Right atrium auricular region (tissue), 2 donors: ENCODE data around the gene MYBPC2. TPM values are rescaled to one million over a fixed set of nuclear protein-coding genes. Genes with fewer than 3 reads are reported as not detected.
A peak's percentile ranks its signal among the peaks of the same experiment; 100 is the strongest.
"Not testable (repeated sequence)": the region's sequence is repeated elsewhere in the genome, so short reads cannot be mapped to it uniquely, and the experiment has no call there.

Experiments used
- DNase-seq: peaks from one replicate; pipeline ENCODE4 v3.0.0-alpha.2; 2019; ENCODE audit warnings: low spot score
- H3K27ac ChIP-seq, 2 donors: fragments of 200-600 bp; sonication (generic); 1 replicate in 1 of 2; 2 replicates in 1 of 2; pipeline ENCODE4 v1.5.1; 2016 to 2019
- H3K27me3 ChIP-seq, 2 donors: fragments of 200-600 bp; sonication (generic); one replicate each; pipeline versions ENCODE4 v1.5.1 to v1.6.0; 2017 to 2019
- H3K36me3 ChIP-seq: fragments of 200-600 bp; sonication (generic); one replicate; pipeline ENCODE4 v1.5.1; 2016
- H3K4me1 ChIP-seq, 2 donors: fragments of 200-600 bp; sonication (generic); one replicate each; pipeline versions ENCODE4 v1.5.1 to v1.6.0; 2017 to 2019
- H3K4me3 ChIP-seq, 2 donors: fragments of 200-600 bp; sonication (generic); 1 replicate in 1 of 2; 2 replicates in 1 of 2; pipeline ENCODE4 v1.5.1; 2017 to 2019; ENCODE audit warnings: mild to moderate bottlenecking in 1 of 2, moderate library complexity in 1 of 2
- H3K9me3 ChIP-seq, 2 donors: fragments of 200-600 bp; sonication (generic); one replicate each; pipeline ENCODE4 v1.5.1; 2019
- total RNA-seq, 2 donors: library from RNA; depleted of rRNA; stranded (reverse); fragments of >200 nt; gene quantifications; one replicate each; pipeline ENCODE4 v1.1.0, GENCODE V29; 2016
- TF ChIP-seq, protein P1 (sequence below), 2 donors: fragments of 200-600 bp; sonication (generic); IDR thresholded peaks; one replicate each; pipeline ENCODE4 v1.5.1; 2019; ENCODE audit warnings: antibody characterized with exemption in 2 of 2

The MYBPC2 gene
- total RNA-seq, 2 donors from 2014 or later, result not detected

DNA sequence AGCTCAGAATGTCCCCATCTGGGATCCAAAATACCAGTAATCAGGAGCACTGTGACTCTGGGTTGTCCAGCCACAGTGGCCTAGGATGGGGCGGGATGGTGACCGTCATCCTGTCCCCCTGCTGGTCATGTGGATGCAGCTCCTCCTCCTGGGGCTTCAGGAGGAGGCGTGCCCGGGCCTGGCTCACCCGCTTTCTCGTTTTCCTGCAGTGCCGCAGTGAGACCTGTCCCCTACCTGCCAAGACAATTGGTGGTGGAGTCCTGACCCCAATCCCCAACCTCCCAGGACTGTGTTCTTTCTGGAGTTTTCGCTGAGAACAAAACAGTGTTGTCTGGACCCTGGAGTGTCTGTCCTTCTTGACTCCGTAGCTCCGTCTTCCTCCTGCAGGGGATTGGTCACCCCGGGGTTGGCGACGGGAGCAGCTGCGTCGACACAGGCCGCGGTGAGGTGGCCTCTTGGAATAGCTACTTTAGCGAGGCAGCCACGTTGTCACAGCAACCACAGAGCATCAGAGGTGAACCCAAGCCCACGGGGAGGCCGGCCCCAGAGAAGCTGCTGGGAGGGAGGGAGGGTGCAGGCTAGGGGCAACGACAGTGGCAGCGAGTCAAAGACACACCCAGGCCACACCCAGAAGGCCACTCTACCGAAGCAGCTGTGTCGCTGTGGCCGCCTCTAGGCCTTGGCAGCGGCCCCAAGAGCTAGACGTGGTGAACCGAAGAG lies 33.5 kb downstream of the MYBPC2 start:
- Histone ChIP-seq H3K36me3 (no peaks in the 10 kb centered on the region), H3K27ac (no peak overlapping the region), H3K27me3 (no peaks in the 10 kb centered on the region), H3K9me3 (no peaks in the 10 kb centered on the region), H3K4me3 (no peak overlapping the region), H3K4me1 (no peaks in the 10 kb centered on the region)
- TF ChIP-seq, protein P1, sequence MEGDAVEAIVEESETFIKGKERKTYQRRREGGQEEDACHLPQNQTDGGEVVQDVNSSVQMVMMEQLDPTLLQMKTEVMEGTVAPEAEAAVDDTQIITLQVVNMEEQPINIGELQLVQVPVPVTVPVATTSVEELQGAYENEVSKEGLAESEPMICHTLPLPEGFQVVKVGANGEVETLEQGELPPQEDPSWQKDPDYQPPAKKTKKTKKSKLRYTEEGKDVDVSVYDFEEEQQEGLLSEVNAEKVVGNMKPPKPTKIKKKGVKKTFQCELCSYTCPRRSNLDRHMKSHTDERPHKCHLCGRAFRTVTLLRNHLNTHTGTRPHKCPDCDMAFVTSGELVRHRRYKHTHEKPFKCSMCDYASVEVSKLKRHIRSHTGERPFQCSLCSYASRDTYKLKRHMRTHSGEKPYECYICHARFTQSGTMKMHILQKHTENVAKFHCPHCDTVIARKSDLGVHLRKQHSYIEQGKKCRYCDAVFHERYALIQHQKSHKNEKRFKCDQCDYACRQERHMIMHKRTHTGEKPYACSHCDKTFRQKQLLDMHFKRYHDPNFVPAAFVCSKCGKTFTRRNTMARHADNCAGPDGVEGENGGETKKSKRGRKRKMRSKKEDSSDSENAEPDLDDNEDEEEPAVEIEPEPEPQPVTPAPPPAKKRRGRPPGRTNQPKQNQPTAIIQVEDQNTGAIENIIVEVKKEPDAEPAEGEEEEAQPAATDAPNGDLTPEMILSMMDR (IDR thresholded peaks at IDR 0.05), result peak in 1 of 2 donors; percentile 26
- no peak for DNase-seq

DNA sequence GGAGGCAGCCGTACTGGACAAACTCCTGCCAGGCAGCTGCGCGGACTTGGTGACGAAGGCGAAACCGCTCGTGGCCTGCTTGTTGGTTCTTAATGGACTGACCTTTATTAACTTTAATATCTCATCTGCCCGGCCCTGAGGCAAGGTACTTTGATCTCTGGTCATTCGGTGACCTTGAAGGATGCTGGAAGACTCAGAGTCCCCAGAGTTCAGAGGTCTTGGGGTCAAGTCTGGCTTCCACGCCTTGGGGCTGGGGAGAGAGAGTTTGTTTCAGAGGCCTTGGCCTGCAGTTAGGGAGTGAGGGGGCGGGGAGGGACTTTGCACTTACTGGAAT lies 34.0 kb downstream of the MYBPC2 start:
- Histone ChIP-seq H3K27me3 (no peaks in the 10 kb centered on the region), H3K9me3 (no peaks in the 10 kb centered on the region), H3K4me1 (no peaks in the 10 kb centered on the region), H3K27ac (no peak overlapping the region), H3K36me3 (no peaks in the 10 kb centered on the region), H3K4me3 (no peak overlapping the region)
- TF ChIP-seq, protein P1 (IDR thresholded peaks at IDR 0.05), result no peak
- DNase-seq, result no peak

DNA sequence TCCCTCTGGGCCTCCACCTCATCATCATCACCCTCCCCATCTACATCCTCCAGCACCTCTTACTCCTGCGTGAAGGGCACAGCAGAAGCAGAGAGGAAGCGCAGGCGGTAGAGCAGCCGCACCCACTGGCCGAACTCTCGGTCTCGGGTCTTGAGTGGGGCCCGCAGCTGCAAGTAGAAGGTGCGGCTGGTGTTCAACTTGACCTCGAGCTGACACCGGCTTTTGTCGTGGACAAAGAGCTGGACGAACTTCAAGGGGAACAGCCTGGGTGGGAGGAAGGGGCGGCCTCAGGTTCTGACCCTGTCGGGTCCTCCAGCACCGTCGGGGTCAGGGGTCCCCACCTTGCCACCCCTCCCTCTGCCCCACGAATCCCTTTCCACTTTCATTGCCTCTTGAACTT lies 34.9 kb downstream of the MYBPC2 start:
- Histone ChIP-seq H3K4me1 (no peaks in the 10 kb centered on the region), H3K27me3 (no peaks in the 10 kb centered on the region), H3K4me3 (no peak overlapping the region), H3K36me3 (no peaks in the 10 kb centered on the region), H3K27ac (no peak overlapping the region), H3K9me3 (no peaks in the 10 kb centered on the region)
- DNase-seq, result no peak
- TF ChIP-seq, protein P1 (IDR thresholded peaks at IDR 0.05), result no peak

DNA sequence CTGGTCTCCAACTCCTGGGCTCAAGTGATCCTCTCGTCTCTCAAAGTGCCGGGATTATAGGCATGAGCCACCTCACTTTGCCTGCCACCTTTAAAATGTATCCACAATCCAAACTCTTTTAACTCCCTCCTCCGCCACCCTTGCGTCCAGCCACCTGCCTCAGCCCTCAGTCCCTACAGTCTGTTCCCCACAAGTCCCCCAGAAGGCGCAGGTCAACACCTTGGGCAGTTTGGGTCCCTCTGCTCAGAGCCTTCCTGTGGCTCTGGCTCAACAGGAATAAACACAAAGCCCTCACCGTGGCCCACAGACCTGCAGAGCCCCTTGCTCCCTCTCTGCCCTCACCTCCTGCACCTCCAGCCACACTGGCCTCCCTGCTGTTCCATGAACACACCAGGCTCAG lies 36.1 kb downstream of the MYBPC2 start:
- Histone ChIP-seq H3K4me3 (no peak overlapping the region), H3K27ac (no peak overlapping the region), H3K4me1 (no peaks in the 10 kb centered on the region), H3K9me3 (no peaks in the 10 kb centered on the region), H3K36me3 (no peaks in the 10 kb centered on the region), H3K27me3 (no peaks in the 10 kb centered on the region)
- DNase-seq, result no peak
- TF ChIP-seq, protein P1 (IDR thresholded peaks at IDR 0.05), result no peak

DNA sequence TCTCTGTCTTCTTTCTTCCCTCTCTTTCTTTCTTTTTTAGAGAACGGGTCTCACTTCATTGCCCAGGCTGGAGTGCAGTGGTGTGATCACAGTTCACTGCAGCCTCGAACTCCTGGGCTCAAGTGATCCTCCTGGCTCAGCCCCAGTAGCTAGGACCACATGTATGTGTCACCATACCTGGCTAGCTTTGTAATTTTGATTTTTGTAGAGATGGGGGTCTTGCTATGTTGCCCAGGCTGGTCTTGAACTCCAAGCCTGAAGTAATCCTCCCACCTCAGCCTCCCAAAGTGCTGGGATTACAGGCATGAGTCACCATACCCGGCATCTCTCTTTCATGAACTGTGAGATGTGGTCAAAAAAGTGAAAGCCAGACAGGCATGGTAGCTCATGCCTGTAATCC lies 40.6 kb downstream of the MYBPC2 start:
- H3K27me3 ChIP-seq, H3K36me3 ChIP-seq, DNase-seq, H3K9me3 ChIP-seq, H3K27ac ChIP-seq, H3K4me3 ChIP-seq: not testable (repeated sequence)
- H3K4me1 ChIP-seq, result peaks cover 3 to 17% of the 10 kb centered on the region in 2 donors

DNA sequence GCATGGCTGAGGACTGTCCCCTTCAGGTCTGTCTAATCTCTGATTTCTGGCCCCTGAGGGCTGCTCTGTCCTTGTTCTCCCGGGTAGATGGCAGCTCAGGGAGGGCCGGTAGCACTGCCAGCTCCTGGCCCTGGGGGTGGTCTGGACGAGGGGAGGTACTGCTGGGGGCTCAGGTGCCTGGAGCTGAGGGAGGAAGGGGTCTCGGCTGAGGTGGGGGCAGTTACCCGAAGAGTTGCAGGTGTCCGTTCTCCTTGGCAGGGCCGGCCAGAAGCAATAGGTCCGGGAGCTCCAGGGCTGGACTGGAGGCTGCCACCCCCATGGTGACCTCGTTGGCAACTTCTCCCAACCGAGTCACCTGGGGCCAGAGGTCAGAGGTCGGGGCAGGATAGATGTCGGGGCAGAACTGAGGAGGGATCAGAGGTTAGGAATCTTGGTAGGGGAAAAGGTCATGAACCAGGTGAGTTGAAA lies 42.4 kb downstream of the MYBPC2 start:
- DNase-seq, result no peak
- Histone ChIP-seq H3K9me3 (no peaks in the 10 kb centered on the region), H3K4me3 (no peak overlapping the region), H3K36me3 (peaks cover 24% of the 10 kb centered on the region), H3K27ac (no peak overlapping the region), H3K27me3 (no peaks in the 10 kb centered on the region), H3K4me1 (peaks cover 3 to 25% of the 10 kb centered on the region in 2 donors)
- TF ChIP-seq, protein P1 (IDR thresholded peaks at IDR 0.05), result no peak
